GM19397 (cell line): ENCODE data around the gene ERN2.
"Not testable (repeated sequence)": the region's sequence is repeated elsewhere in the genome, so short reads cannot be mapped to it uniquely, and the experiment has no call there.

Experiments
- ATAC-seq: cut with Tn5 transposase; IDR thresholded peaks from one replicate; pipeline ENCODE4 v1.9.1; 2021; ENCODE audit warnings: mild to moderate bottlenecking, moderate library complexity; ENCODE audit not compliant: unreplicated experiment

ERN2 gene

GRCh38 chr16:23712976-23713375 lies at the start of gene ERN2:
TSS of gene ERN2 (minus strand) at chr16:23713222. CDS start at chr16:23713187, 35 bp downstream.
- no peak for ATAC-seq

- no peak for ATAC-seq
These were observed 45.1 kb upstream of the ERN2 start for GRCh38 chr16:23757937-23758619.

GRCh38 chr16:23757116-23757515 lies 44.1 kb upstream of the ERN2 start:
- no peak for ATAC-seq

GRCh38 chr16:23755484-23755809 lies 42.4 kb upstream of the ERN2 start:
- ATAC-seq = no peak

- ATAC-seq = no peak
These were observed 41.8 kb upstream of the ERN2 start, which contains the start of gene CHP2 for GRCh38 chr16:23754594-23755483. TSS of gene CHP2 (plus strand) at chr16:23755026. CDS start at chr16:23755050, 24 bp downstream.

- no peak for ATAC-seq
These were observed 41.0 kb upstream of the ERN2 start for GRCh38 chr16:23753908-23754593.

GRCh38 chr16:23751053-23751452 lies 38.0 kb upstream of the ERN2 start:
- not testable (repeated sequence) for ATAC-seq

- no peak for ATAC-seq
These were observed 35.6 kb upstream of the ERN2 start for GRCh38 chr16:23748630-23749029.

- no peak for ATAC-seq
These were observed 32.2 kb upstream of the ERN2 start for GRCh38 chr16:23745263-23745662.

GRCh38 chr16:23742766-23743165 lies 29.7 kb upstream of the ERN2 start:
- no peak for ATAC-seq

- no peak for ATAC-seq
These were observed 28.8 kb upstream of the ERN2 start for GRCh38 chr16:23741675-23742303.

GRCh38 chr16:23739516-23739915 lies 26.5 kb upstream of the ERN2 start:
- ATAC-seq = no peak

- ATAC-seq = not testable (repeated sequence)
These were observed 24.5 kb upstream of the ERN2 start for GRCh38 chr16:23737423-23738028.

GRCh38 chr16:23734176-23734893 lies 21.3 kb upstream of the ERN2 start:
- ATAC-seq = no peak

GRCh38 chr16:23729503-23730424 lies 16.7 kb upstream of the ERN2 start:
- no peak for ATAC-seq

GRCh38 chr16:23728112-23728477 lies 15.1 kb upstream of the ERN2 start:
- ATAC-seq = no peak

GRCh38 chr16:23726710-23727109 lies 13.7 kb upstream of the ERN2 start:
- ATAC-seq = no peak

GRCh38 chr16:23724785-23725131 lies 11.7 kb upstream of the ERN2 start:
- no peak for ATAC-seq

GRCh38 chr16:23724096-23724784 lies 11.2 kb upstream of the ERN2 start:
- ATAC-seq = no peak
